ENCODE data around the gene RPUSD1. TPM values are rescaled to one million over a fixed set of nuclear protein-coding genes. Genes with fewer than 3 reads are reported as not detected.
"Not testable (repeated sequence)": the region's sequence is repeated elsewhere in the genome, so short reads cannot be mapped to it uniquely, and the experiment has no call there.

RPUSD1 gene
- total and polyA plus RNA-seq, 2 of the 13 experiments (the other 11 are each of a cell fraction or from before 2014, with no cell fraction given) = 13.1 to 26.2 TPM

DNA sequence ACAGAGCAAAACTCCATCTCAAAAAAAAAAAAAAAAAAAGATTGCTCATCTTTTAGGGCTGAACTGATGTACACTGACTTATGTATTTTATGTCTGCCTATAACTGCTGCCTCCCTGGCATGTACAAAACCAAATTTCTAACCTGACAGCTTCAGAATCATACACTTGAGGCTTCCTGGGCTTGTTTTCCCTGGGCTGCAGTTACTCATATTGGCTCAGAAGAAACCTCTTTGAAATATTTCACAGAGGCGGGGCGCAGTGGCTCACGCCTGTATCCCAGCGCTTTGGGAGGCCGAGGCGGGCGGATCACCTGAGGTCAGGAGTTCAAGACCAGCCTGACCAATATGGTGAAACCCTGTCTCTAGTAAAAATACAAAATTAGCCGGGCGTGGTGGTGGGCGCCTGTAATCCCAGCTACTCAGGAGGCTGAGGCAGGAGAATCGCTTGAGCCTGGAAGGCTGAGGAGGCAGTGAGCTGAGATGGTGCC, 34.0 kb downstream of the RPUSD1 start:
- H2AFZ ChIP-seq (ENCODE audit: low read length); intact Hi-C loops (cut with micrococcal nuclease; ENCODE audit: unreplicated experiment); BruUV-seq (replicated peaks); ATAC-seq; H3K4me3 ChIP-seq (replicated peaks in 1 of 3; ENCODE audit: insufficient read depth in 1 of 3, low read depth in 2 of 3, low read length in 3 of 3); H3K9ac ChIP-seq (ENCODE audit: insufficient read depth, low read depth, low read length); DNase-seq (ENCODE audit: low spot score); in situ Hi-C loops (cut with HindIII; ENCODE audit: extremely low pct_ligation_motif_present, low pct_unique_long_range_greater_than_20kb); H3K36me3 ChIP-seq (replicated peaks in 1 of 2; ENCODE audit: control insufficient read depth in 1 of 2, insufficient read depth in 2 of 2, low read length in 2 of 2); H3K79me2 ChIP-seq (ENCODE audit: insufficient read depth, low read length); FAIRE-seq; H4K20me1 ChIP-seq (ENCODE audit: insufficient read depth, low read length); H3K9me3 ChIP-seq (ENCODE audit: low read length); H3K27ac ChIP-seq (ENCODE audit: extremely low read length, insufficient read depth, low read length); CTCF ChIA-PET (ENCODE audit: low intra/inter-chr PET ratio, low total read pairs); POLR2A ChIA-PET; H3K4me2 ChIP-seq (ENCODE audit: low read depth, low read length): not testable (repeated sequence)
- Histone ChIP-seq H3K4me1 (ENCODE audit: insufficient read depth, low read length) (peaks cover 11% of the 10 kb centered on the region), H3K27me3 (ENCODE audit: control insufficient read depth in 1 of 2, insufficient read depth in 2 of 2, low read length in 2 of 2) (peaks cover 5 to 39% of the 10 kb centered on the region in 2 experiments)
- 26% methylated on average over 3 of the region's 11 CpGs for WGBS (ENCODE audit: low lambda C conversion rate)

GRCh38 chr16:752007-752312, 36.2 kb downstream of the RPUSD1 start:
- H3K36me3 ChIP-seq (replicated peaks in 1 of 2; ENCODE audit: control insufficient read depth in 1 of 2, insufficient read depth in 2 of 2, low read length in 2 of 2) = no peaks in the 10 kb centered on the region
- H3K79me2 ChIP-seq (ENCODE audit: insufficient read depth, low read length) = no peaks in the 10 kb centered on the region
- no peak overlapping the region for H2AFZ ChIP-seq (ENCODE audit: low read length)
- no peaks in the 10 kb centered on the region for H4K20me1 ChIP-seq (ENCODE audit: insufficient read depth, low read length)
- peak; percentile 34 for ATAC-seq
- 0 out of 2 replicates have a peak overlapping the region, but pooled peaks have one; percentile 26 for H3K4me2 ChIP-seq (ENCODE audit: low read depth, low read length)
- no peak for DNase-seq (ENCODE audit: low spot score)
- 2% methylated on average over 10 of the region's 10 CpGs for WGBS (ENCODE audit: low lambda C conversion rate)
- no peak overlapping the region for H3K27ac ChIP-seq (ENCODE audit: extremely low read length, insufficient read depth, low read length)
- peak overlapping the region in 1 of 3 experiments; percentile 27; a peak in 1 of 6 replicates for H3K4me3 ChIP-seq (replicated peaks in 1 of 3; ENCODE audit: insufficient read depth in 1 of 3, low read depth in 2 of 3, low read length in 3 of 3)
- no peak overlapping the region for H3K9ac ChIP-seq (ENCODE audit: insufficient read depth, low read depth, low read length)
- peaks cover 5 to 48% of the 10 kb centered on the region in 2 experiments for H3K27me3 ChIP-seq (ENCODE audit: control insufficient read depth in 1 of 2, insufficient read depth in 2 of 2, low read length in 2 of 2)
- TF ChIP-seq POLR2G (IDR thresholded peaks at IDR 0.05; ENCODE audit: low read depth, low read length) (no peak), CBX5 (CRISPR knock-in tag; IDR thresholded peaks at IDR 0.05; ENCODE audit: borderline replicate concordance) (no peak), ZBTB25 (CRISPR knock-in tag; IDR thresholded peaks at IDR 0.05) (no peak), NCOA2 (CRISPR knock-in tag; IDR thresholded peaks at IDR 0.05) (no peak), KLF6 (CRISPR knock-in tag; IDR thresholded peaks at IDR 0.05) (no peak)
- TF ChIP-seq, protein P1, sequence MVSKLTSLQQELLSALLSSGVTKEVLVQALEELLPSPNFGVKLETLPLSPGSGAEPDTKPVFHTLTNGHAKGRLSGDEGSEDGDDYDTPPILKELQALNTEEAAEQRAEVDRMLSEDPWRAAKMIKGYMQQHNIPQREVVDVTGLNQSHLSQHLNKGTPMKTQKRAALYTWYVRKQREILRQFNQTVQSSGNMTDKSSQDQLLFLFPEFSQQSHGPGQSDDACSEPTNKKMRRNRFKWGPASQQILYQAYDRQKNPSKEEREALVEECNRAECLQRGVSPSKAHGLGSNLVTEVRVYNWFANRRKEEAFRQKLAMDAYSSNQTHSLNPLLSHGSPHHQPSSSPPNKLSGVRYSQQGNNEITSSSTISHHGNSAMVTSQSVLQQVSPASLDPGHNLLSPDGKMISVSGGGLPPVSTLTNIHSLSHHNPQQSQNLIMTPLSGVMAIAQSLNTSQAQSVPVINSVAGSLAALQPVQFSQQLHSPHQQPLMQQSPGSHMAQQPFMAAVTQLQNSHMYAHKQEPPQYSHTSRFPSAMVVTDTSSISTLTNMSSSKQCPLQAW (CRISPR knock-in tag; IDR thresholded peaks at IDR 0.05) = no peak
- no peak for FAIRE-seq
- intact Hi-C loops (cut with micrococcal nuclease; ENCODE audit: unreplicated experiment) (no loop called here), in situ Hi-C loops (cut with HindIII; ENCODE audit: extremely low pct_ligation_motif_present, low pct_unique_long_range_greater_than_20kb) (no loop called here)
- H3K9me3 ChIP-seq (ENCODE audit: low read length) = no peaks in the 10 kb centered on the region
- BruUV-seq (replicated peaks) = no TSS peak
- ChIA-PET CTCF (ENCODE audit: low intra/inter-chr PET ratio, low total read pairs) (no interaction called here), POLR2A (interaction anchor here (1.3 kb wide), 1 partner anchor 9 kb away, joined by 3 read pairs; no protein-coding TSS in a partner anchor)
- peaks cover 11% of the 10 kb centered on the region for H3K4me1 ChIP-seq (ENCODE audit: insufficient read depth, low read length)
